Hepatic stellate cell (primary cell): ENCODE results near the gene CRADD.
A peak's percentile ranks its signal among the peaks of the same experiment; 100 is the strongest.
"Not testable (repeated sequence)": the region's sequence is repeated elsewhere in the genome, so short reads cannot be mapped to it uniquely, and the experiment has no call there.

Experiments used
- DNase-seq: peaks from one replicate; pipeline ENCODE4 v3.0.0; 2011; ENCODE audit warnings: low spot score

CRADD gene

GRCh38 chr12:93902192-93902591 lies 225.0 kb downstream of the CRADD start:
- no peak for DNase-seq

GRCh38 chr12:93902736-93903562 lies 225.8 kb downstream of the CRADD start:
- no peak for DNase-seq

- DNase-seq, result no peak
These were observed 226.9 kb downstream of the CRADD start for GRCh38 chr12:93904124-93904523.

GRCh38 chr12:93908264-93908663 lies 231.1 kb downstream of the CRADD start:
- no peak for DNase-seq

GRCh38 chr12:93908846-93909567 lies 231.8 kb downstream of the CRADD start:
- no peak for DNase-seq

GRCh38 chr12:93911396-93911795 lies 234.2 kb downstream of the CRADD start:
- DNase-seq, result no peak

GRCh38 chr12:93912086-93912733 lies 235.0 kb downstream of the CRADD start:
- no peak for DNase-seq

GRCh38 chr12:93913845-93914244 lies 236.7 kb downstream of the CRADD start:
- no peak for DNase-seq

GRCh38 chr12:93914281-93914680 lies 237.1 kb downstream of the CRADD start:
- DNase-seq, result no peak

- DNase-seq, result no peak
These were observed 238.2 kb downstream of the CRADD start for GRCh38 chr12:93915411-93915810.

- DNase-seq, result no peak
These were observed 239.2 kb downstream of the CRADD start for GRCh38 chr12:93916402-93916801.

- peak; percentile 26 for DNase-seq
These were observed 241.1 kb downstream of the CRADD start for GRCh38 chr12:93918262-93918661.

GRCh38 chr12:93918900-93919299 lies 241.7 kb downstream of the CRADD start:
- no peak for DNase-seq

- no peak for DNase-seq
These were observed 244.3 kb downstream of the CRADD start for GRCh38 chr12:93921521-93921920.

- DNase-seq, result no peak
These were observed 245.4 kb downstream of the CRADD start for GRCh38 chr12:93922583-93923006.

- DNase-seq, result no peak
These were observed 247.2 kb downstream of the CRADD start for GRCh38 chr12:93924367-93924766.

- no peak for DNase-seq
These were observed 248.5 kb downstream of the CRADD start for GRCh38 chr12:93925585-93926205.

- no peak for DNase-seq
These were observed 249.1 kb downstream of the CRADD start for GRCh38 chr12:93926237-93926636.

GRCh38 chr12:93929081-93929480 lies 251.9 kb downstream of the CRADD start:
- not testable (repeated sequence) for DNase-seq

GRCh38 chr12:93937812-93938211 lies 260.6 kb downstream of the CRADD start:
- DNase-seq, result no peak

- DNase-seq, result no peak
These were observed 261.1 kb downstream of the CRADD start for GRCh38 chr12:93938317-93938716.

GRCh38 chr12:93938931-93939330 lies 261.8 kb downstream of the CRADD start:
- no peak for DNase-seq
